ENCODE results near the gene DYDC2.
"Not testable (repeated sequence)": the region's sequence is repeated elsewhere in the genome, so short reads cannot be mapped to it uniquely, and the experiment has no call there.

DYDC2 gene

DNA sequence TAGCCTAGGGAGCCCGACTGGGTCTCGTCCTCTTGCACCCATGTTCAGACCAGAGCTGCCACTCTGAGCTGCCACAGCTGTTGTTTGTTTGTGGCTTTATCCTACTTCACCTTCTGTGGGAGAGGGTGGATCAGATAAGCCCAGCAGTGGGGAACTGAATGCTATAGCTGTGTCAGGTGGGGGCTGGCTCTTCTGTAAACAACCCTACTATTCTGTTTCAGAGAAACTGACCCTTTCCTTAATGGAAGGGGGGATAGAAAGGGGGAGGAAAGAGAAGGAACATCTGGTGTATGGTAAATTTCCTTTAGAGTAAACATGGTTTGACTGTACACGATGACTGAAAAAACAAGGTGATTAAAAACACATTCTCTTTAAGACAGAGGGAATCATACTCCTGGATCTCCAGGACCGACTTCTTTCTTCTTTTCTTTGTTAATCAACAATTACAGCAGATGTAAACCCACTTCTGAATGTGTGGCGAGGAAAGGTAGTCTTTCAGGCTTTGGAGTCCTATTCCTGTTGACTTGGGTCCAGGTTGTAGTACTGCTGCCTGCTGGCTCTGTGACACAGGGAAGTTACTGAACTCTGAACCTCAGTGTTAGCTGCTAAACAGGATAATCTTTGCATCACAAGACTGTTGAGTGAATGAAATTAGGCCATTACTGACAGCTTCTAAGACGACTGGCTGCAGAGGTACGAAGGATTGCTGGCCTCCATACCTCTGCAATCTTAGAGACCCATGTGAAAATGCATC, 57.7 kb downstream of the DYDC2 start:
- DNase-seq = no peak

DNA sequence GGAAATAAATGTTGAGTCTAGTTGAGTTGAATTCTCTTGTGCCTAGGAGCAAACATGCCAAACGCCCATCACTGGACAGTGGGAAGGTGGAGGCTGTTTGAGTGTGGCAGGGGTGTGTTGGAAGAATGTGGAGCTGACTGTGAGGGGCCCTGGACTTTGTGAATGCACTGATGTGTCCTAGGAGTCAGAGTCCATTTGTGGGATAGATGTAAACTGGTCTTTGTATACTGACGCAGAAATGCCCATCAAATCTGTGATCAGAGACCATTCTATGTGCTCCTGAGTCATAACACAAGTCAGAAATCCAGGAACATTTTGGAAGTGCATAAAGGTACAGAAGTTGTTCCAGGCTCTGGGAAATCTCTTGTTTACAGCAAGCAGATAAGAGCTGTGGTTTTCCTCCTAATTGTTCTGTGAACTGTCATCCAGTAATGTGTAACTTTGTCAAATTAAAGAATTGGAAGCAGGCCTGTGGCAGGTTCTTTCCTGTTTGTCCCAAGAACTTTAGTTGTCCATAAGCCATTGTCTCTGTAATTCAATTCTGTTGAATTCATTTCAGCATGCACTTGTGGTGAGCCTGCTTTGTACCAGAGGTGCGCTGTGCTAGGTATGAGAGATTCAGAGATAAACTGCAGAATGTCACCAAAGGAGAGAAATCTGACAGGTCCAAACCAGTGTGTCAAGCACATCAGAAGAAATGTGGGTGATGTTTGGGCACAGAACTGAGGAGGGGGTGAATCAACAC, 59.3 kb downstream of the DYDC2 start:
- no peak for DNase-seq

DNA sequence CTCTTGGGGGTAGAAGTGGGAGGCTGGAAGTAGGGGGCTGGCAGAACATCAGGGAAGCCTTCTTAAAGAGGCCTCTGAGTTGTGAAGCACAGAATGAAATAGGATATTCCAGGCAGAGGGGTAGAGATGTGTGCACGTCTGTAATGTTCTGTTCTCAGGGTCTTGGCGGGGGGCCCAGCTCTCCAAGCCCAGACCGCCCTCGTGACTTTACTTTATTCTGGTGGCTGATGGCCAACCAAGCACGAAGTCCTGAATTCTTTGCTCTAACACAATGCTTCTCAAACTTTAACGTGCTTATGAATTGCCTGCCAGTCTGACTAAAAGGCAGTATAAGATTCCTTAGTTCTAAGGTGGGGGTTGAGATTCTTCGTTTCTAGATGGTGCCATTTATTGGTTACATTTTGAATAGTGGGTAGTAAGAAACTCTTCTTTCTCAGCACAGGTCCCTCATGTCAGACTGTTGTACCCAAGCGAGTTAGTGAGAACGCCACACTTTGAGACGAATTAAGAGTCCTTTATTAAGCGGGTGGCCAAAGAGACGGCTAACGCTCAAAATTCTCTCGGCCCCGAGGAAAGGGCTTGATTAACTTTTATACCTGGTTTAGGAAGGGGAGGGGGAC, 60.0 kb downstream of the DYDC2 start:
- no peak for DNase-seq

DNA sequence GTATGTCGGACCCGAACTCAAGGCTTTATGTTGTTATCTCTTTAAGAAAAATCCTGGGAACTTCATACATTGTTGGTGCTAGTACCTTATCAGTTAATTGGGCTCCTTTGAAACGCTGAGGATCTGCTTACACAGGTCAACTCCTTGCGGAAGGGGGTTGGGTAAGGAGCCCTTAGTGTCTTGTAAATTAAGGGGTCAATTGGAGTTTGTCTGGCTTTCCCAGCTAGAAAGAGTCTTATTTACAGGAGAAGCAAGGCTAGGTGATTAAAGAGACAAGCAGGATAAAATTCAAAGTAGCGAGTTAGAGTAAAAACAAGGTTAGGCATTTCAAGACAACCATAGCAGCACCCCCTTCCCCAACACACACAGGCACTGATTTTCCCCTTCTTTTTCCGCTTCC, 60.7 kb downstream of the DYDC2 start:
- DNase-seq = not testable (repeated sequence)
